H1 (cell line): ENCODE results near the gene DAPK2. TPM values are rescaled to one million over a fixed set of nuclear protein-coding genes. Genes with fewer than 3 reads are reported as not detected.

Experiments
- RNF2 ChIP-seq: fragments of 200-900, 300-1000 bp; sonication (generic); IDR thresholded peaks from 2 replicates; pipeline ENCODE4 v1.7.1; 2016; ENCODE audit warnings: borderline replicate concordance, low read depth, mild to moderate bottlenecking, antibody characterized with exemption, low read length; ENCODE audit not compliant: poor library complexity, severe bottlenecking; ENCODE audit errors: missing control alignments
- polyA plus RNA-seq, 7 experiments: library from polyadenylated mRNA; depleted of rRNA in 3 of 7; stranded (reverse) in 5 of 7; unstranded in 2 of 7; fragments of >200 nt in 5 of 7; fragments of 200-250 nt in 2 of 7; gene quantifications; 1 replicate in 5 of 7; 2 replicates in 1 of 7; 4 replicates in 1 of 7; pipeline versions ENCODE4 v1.2.1 to v1.2.3, GENCODE V29; 2011 to 2013; ENCODE audit warnings: missing spikeins in 2 of 7, mixed read lengths in 2 of 7
- total RNA-seq: library from RNA; stranded (reverse); fragmentation: NEBNext Ultra II Directional; extraction: Animal tissue kit (Norgen Biotek cat#: 25700); gene quantifications from 2 replicates; pipeline ENCODE4 v1.2.1, GENCODE V29; 2021
- TF ChIP-seq, protein P1 (sequence below), 3 experiments: IDR thresholded peaks; 1 replicate in 2 of 3; 2 replicates in 1 of 3; pipeline versions ENCODE4 v1.5.1 to v1.6.1; 2011; ENCODE audit warnings: low read length in 3 of 3, mild to moderate bottlenecking in 3 of 3, inconsistent platforms in 2 of 3, low read depth in 1 of 3, moderate library complexity in 1 of 3; ENCODE audit not compliant: insufficient read depth in 1 of 3; ENCODE audit errors: control extremely low read depth in 1 of 3

The DAPK2 gene
- total and polyA plus RNA-seq, 2 of the 8 experiments (the other 6 are each of a cell fraction or from before 2014, with no cell fraction given), result 1.8 to 2.9 TPM

- TF ChIP-seq, protein P1, sequence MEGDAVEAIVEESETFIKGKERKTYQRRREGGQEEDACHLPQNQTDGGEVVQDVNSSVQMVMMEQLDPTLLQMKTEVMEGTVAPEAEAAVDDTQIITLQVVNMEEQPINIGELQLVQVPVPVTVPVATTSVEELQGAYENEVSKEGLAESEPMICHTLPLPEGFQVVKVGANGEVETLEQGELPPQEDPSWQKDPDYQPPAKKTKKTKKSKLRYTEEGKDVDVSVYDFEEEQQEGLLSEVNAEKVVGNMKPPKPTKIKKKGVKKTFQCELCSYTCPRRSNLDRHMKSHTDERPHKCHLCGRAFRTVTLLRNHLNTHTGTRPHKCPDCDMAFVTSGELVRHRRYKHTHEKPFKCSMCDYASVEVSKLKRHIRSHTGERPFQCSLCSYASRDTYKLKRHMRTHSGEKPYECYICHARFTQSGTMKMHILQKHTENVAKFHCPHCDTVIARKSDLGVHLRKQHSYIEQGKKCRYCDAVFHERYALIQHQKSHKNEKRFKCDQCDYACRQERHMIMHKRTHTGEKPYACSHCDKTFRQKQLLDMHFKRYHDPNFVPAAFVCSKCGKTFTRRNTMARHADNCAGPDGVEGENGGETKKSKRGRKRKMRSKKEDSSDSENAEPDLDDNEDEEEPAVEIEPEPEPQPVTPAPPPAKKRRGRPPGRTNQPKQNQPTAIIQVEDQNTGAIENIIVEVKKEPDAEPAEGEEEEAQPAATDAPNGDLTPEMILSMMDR (IDR thresholded peaks at IDR 0.05; ENCODE audit: control extremely low read depth in 1 of 3, insufficient read depth in 1 of 3, low read depth in 1 of 3, low read length in 3 of 3), result peak; percentile 27 to 53 (median 51); a peak in 3 of 4 replicates
- TF ChIP-seq RNF2, result no peak
Measured at GRCh38 chr15:63915873-63916771, 130.2 kb downstream of the DAPK2 start (continued).
